Measurements from ENCODE around the gene FMN2. TPM values are rescaled to one million over a fixed set of nuclear protein-coding genes. Genes with fewer than 3 reads are reported as not detected.

FMN2 gene
- total RNA-seq, 4 donors from 2014 or later, result 0.11 to 0.89 TPM; not detected in 2

GRCh38 chr1:240109130-240109529, 17.4 kb downstream of the FMN2 start:
- no peaks in the 10 kb centered on the region for H3K4me1 ChIP-seq
- H3K27ac ChIP-seq, result no peak overlapping the region
- TF ChIP-seq EP300 (IDR thresholded peaks at IDR 0.05) (no peak), POLR2AphosphoS5 (IDR thresholded peaks at IDR 0.05) (no peak), POLR2A (IDR thresholded peaks at IDR 0.05) (no peak)
- TF ChIP-seq, protein P1, sequence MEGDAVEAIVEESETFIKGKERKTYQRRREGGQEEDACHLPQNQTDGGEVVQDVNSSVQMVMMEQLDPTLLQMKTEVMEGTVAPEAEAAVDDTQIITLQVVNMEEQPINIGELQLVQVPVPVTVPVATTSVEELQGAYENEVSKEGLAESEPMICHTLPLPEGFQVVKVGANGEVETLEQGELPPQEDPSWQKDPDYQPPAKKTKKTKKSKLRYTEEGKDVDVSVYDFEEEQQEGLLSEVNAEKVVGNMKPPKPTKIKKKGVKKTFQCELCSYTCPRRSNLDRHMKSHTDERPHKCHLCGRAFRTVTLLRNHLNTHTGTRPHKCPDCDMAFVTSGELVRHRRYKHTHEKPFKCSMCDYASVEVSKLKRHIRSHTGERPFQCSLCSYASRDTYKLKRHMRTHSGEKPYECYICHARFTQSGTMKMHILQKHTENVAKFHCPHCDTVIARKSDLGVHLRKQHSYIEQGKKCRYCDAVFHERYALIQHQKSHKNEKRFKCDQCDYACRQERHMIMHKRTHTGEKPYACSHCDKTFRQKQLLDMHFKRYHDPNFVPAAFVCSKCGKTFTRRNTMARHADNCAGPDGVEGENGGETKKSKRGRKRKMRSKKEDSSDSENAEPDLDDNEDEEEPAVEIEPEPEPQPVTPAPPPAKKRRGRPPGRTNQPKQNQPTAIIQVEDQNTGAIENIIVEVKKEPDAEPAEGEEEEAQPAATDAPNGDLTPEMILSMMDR (IDR thresholded peaks at IDR 0.05), result no peak
- H3K9me3 ChIP-seq, result no peaks in the 10 kb centered on the region
- H3K4me3 ChIP-seq, result no peak overlapping the region
- no peaks in the 10 kb centered on the region for H3K36me3 ChIP-seq
- WGBS, result 88% methylated on average over 2 of the region's 2 CpGs
- no peaks in the 10 kb centered on the region for H3K27me3 ChIP-seq
- DNase-seq (ENCODE audit: low spot score in 2 of 2), result no peak

DNA sequence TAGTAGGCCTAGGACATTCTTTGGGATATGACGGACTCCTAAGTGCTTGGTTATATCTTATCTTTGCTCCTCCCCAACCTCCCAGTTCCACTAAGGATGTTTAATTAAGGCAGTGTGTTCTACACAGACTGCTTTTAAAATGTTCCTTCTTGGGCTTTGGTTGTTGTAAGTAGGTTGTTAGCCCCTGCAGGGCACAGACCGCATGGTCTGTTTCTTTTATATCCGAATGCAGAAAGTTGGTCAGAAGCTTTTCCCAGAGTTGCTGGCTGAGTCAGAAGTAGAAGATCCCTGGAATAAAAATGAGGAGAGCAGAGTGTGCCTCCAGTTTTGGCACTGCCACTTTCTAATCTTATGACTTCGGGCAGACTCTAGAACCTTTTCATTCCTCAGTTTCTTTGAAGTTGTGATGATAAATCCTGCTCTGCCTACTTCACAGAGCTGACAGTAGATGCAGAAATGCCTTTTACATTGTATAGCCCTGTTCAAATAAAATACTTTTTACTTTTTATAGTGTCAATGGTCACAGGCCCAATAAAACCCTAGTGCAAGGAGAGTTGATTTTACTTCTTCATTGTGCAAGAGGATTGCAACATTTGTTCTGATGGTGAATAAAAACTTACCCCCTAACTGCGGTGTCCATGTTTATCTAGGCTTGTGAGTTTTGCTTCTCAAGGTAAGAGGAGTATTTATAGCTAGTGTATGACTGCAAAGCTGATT, 18.4 kb downstream of the FMN2 start:
- TF ChIP-seq, protein P1 (IDR thresholded peaks at IDR 0.05), result no peak
- TF ChIP-seq EP300 (IDR thresholded peaks at IDR 0.05) (no peak), POLR2AphosphoS5 (IDR thresholded peaks at IDR 0.05) (no peak), POLR2A (IDR thresholded peaks at IDR 0.05) (no peak)
- Histone ChIP-seq H3K9me3 (no peaks in the 10 kb centered on the region), H3K4me3 (no peak overlapping the region), H3K27ac (no peak overlapping the region), H3K4me1 (no peaks in the 10 kb centered on the region), H3K36me3 (no peaks in the 10 kb centered on the region), H3K27me3 (no peaks in the 10 kb centered on the region)
- 66% methylated on average over 5 of the region's 5 CpGs for WGBS
- no peak for DNase-seq (ENCODE audit: low spot score in 2 of 2)

DNA sequence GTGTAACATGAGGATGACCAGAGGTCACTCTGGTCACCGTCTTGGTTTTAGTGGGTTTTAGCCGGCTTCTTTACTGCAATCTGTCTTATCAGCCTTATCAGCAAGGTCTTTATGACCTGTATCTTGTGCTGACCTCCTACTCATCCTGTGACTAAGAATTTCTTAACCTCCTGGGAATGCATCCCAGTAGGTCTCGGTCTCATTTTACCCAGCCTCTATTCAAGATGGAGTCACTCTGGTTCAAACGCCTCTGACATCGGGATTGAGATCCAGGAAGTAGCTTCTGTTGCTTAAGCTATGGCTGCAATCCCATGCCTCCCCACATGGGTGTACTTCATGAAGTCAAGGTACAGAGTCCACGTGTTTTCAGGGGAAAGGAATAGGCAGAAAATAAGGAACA, 19.9 kb downstream of the FMN2 start:
- Histone ChIP-seq H3K4me3 (no peak overlapping the region), H3K9me3 (no peaks in the 10 kb centered on the region), H3K27me3 (no peaks in the 10 kb centered on the region), H3K36me3 (no peaks in the 10 kb centered on the region), H3K4me1 (no peaks in the 10 kb centered on the region), H3K27ac (no peak overlapping the region)
- no peak for DNase-seq (ENCODE audit: low spot score in 2 of 2)
- WGBS, result 77% methylated on average over 6 of the region's 6 CpGs
- TF ChIP-seq POLR2A (IDR thresholded peaks at IDR 0.05) (no peak), EP300 (IDR thresholded peaks at IDR 0.05) (no peak), POLR2AphosphoS5 (IDR thresholded peaks at IDR 0.05) (no peak)
- TF ChIP-seq, protein P1 (IDR thresholded peaks at IDR 0.05), result no peak

GRCh38 chr1:240114222-240114621, 22.5 kb downstream of the FMN2 start:
- TF ChIP-seq POLR2A (IDR thresholded peaks at IDR 0.05), result no peak
- no peak for TF ChIP-seq EP300 (IDR thresholded peaks at IDR 0.05)
- TF ChIP-seq, protein P1 (IDR thresholded peaks at IDR 0.05), result no peak
- Histone ChIP-seq H3K27ac (no peak overlapping the region), H3K36me3 (no peaks in the 10 kb centered on the region), H3K27me3 (no peaks in the 10 kb centered on the region), H3K4me1 (no peaks in the 10 kb centered on the region), H3K9me3 (no peaks in the 10 kb centered on the region), H3K4me3 (no peak overlapping the region)
- WGBS, result 29% methylated on average over 1 of the region's 1 CpG
- no peak for DNase-seq (ENCODE audit: low spot score in 2 of 2)

DNA sequence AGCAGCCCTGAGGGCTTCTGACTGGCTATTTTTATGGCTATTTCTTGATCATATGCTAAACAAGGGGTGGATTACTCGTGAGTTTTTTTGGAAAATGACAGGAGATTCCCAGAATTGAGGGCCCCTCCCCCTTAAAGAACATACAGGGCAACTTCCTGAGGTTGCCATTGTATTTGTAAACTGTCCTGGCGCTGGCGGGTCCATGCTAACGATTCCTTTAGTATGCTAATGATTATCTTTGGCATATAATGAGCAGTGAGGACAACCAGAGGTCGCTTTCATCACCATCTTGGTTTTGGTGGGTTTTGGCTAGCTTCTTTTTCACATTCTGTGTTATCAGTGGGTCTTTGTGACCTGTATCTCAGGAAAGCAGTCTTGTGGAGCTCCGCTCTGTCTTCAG, 24.1 kb downstream of the FMN2 start:
- H3K36me3 ChIP-seq, result no peaks in the 10 kb centered on the region
- WGBS, result 66% methylated on average over 6 of the region's 6 CpGs

More for the DNA sequence above, 24.1 kb downstream of the FMN2 start:
- Histone ChIP-seq H3K4me3 (no peak overlapping the region), H3K27ac (no peak overlapping the region), H3K27me3 (no peaks in the 10 kb centered on the region), H3K4me1 (no peaks in the 10 kb centered on the region), H3K9me3 (no peaks in the 10 kb centered on the region)
- no peak for DNase-seq (ENCODE audit: low spot score in 2 of 2)
- TF ChIP-seq POLR2AphosphoS5 (IDR thresholded peaks at IDR 0.05), result no peak
- no peak for TF ChIP-seq POLR2A (IDR thresholded peaks at IDR 0.05)
- TF ChIP-seq, protein P1 (IDR thresholded peaks at IDR 0.05), result no peak
- no peak for TF ChIP-seq EP300 (IDR thresholded peaks at IDR 0.05)
